ENCODE data around the gene UBE2I.

The UBE2I gene

DNA sequence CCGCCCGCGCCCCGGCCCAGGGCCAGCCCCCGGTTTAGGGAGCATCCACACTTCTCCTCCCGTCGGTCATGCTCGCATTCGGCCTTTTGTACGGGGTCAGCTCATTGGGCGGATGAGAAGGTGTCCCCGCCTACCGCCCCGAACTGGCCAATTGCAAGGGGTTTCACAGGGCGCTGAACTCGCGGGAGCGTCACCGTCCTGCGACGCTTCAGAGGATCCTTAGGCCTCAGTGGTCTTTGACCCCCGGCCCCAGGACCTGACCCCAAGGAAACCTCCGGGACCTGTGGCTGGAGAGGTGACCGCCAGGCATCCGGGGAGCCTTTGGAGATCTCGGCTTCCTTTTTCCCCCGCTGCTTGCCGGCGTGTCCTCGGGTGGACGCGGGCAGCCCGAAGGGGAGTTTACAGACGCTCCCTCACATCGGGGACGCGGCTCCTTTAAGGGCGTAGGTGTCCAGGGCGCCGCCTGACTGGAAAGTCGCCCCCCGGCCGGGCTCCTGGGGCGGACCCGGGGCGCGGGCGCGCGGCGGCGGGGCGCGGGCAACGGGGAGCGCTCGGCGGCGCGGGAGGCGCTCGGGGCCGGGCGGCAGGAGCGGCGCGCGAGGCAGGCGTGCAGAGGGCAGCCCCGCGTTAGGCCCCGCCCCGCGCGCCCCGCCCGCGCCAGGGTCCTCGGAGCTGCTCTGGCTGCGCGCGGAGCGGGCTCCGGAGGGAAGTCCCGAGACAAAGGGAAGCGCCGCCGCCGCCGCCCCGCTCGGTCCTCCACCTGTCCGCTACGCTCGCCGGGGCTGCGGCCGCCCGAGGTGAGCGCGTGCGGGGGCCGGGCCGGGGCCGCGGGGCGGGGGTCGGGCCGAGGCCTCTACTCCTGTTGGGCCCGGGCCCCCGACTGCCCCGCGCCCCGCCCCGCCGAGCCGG, at the start of gene UBE2I:
TSS of gene UBE2I (plus strand) at position 660 of the 909 bp plus-strand sequence. CDS start 4,395 bp downstream, outside the sequence.
- CTCF ChIA-PET = interaction anchor here (0.6 to 0.9 kb wide), 3 partner anchors 11 to 62 kb away, joined by 3 to 4 read pairs (median 3); no protein-coding TSS in a partner anchor

DNA sequence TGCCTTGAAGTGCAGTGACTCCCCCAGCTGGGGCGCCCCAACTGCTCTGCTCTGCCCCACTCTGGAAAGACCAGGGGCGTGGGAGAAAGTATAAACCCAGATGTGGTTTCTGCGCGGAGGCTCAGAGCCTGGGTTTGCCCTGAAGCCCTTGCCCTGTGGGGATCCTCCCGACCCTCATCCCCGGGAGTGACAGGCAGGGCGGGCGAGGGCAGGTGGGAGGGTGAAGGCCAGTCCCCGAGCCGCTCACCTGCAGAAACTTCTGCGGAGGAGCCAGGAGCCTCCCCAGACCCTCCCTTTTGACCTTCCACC, 49.7 kb upstream of the UBE2I start:
- POLR2A ChIA-PET (ENCODE audit: low non-redundant PET) = no interaction called here
- TF ChIP-seq, protein P1, sequence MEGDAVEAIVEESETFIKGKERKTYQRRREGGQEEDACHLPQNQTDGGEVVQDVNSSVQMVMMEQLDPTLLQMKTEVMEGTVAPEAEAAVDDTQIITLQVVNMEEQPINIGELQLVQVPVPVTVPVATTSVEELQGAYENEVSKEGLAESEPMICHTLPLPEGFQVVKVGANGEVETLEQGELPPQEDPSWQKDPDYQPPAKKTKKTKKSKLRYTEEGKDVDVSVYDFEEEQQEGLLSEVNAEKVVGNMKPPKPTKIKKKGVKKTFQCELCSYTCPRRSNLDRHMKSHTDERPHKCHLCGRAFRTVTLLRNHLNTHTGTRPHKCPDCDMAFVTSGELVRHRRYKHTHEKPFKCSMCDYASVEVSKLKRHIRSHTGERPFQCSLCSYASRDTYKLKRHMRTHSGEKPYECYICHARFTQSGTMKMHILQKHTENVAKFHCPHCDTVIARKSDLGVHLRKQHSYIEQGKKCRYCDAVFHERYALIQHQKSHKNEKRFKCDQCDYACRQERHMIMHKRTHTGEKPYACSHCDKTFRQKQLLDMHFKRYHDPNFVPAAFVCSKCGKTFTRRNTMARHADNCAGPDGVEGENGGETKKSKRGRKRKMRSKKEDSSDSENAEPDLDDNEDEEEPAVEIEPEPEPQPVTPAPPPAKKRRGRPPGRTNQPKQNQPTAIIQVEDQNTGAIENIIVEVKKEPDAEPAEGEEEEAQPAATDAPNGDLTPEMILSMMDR (conservative IDR thresholded peaks at IDR 0.05; ENCODE audit: low read depth) = no peak
- no peak for DNase-seq (ENCODE audit: low spot score)
- CTCF ChIA-PET = no interaction called here
- no peak overlapping the region for H3K27ac ChIP-seq

More for the DNA sequence above, at the start of gene UBE2I:
- peak within 1 kb of the TSS; percentile 96 for H3K27ac ChIP-seq
- TF ChIP-seq, protein P1 (conservative IDR thresholded peaks at IDR 0.05; ENCODE audit: low read depth) = no peak
- peak; percentile 98 for DNase-seq (ENCODE audit: low spot score)
- POLR2A ChIA-PET (ENCODE audit: low non-redundant PET) = interaction anchor here (0.5 kb wide), 1 partner anchor 17 kb away, joined by 6 read pairs; no protein-coding TSS in a partner anchor

DNA sequence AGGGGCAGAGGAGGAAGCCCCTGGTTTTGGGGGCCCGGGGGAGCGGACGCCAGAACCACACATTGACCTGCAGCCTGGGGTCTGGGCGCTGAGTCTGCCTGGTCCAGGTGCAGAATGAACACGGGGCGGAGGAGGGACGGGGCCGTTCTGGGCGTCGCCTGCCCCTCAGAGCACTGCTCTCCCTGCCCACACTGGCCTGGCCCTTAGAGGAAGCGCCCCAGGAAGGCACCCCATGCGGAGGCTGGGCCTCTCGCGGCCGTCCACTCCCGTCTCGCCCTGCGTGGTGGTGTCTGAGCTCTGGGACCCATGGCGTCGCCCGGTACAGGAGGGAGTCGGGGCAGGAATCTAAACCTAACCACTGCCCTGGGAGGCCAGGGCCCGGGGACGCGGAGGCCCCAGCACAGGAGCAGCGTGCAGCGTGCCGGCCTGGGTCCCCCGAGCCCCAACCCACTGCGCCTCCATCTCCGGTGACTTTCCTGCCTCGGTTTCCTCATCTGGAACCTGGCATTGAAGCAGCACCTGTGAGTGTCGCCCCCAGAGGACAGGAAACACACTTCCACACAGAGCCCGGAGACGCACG, 49.2 kb upstream of the UBE2I start:
- ChIA-PET CTCF (no interaction called here), POLR2A (ENCODE audit: low non-redundant PET) (interaction anchor here (0.6 kb wide), 1 partner anchor 35 kb away, joined by 3 read pairs; no protein-coding TSS in a partner anchor)
- DNase-seq (ENCODE audit: low spot score) = no peak
- TF ChIP-seq, protein P1 (conservative IDR thresholded peaks at IDR 0.05; ENCODE audit: low read depth) = no peak
- no peak overlapping the region for H3K27ac ChIP-seq

DNA sequence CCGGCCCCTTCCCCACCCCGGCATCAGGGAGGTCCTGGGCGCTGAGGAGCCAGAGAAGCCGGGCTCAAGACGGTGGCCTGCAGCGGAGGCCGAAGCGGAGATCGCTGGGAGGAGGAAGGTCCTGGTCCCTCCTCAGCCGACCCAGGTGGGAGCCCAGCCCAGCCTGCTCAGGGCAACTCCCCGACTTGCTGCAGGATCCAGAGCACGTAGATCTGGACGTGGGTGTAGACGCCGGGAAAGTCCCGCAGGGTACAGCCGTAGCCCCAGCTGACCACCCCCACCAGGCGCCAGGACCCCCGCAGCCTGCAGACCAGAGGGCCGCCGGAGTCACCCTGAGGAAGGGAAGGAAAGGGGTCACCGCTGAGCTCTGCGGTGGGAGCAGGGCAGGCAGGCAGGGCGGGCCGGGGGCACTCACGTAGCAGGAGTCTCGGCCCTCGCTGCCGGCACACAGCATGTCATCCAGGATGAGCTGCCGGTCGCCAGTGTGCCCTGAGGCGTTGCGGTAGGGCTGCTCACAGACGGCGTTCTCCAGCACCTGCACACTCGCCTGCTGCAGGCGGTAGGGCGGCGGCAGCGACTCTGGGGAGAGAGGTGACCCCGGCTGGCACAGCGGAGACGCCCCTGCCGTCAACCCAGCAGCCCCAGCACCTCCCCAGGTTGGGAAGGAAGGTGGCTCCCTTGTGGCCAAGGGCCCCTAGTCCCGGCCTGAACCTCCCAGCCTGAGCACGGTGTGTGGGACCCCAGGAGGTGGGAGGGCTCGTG, 48.1 kb upstream of the UBE2I start:
- no peak overlapping the region for H3K27ac ChIP-seq
- ChIA-PET POLR2A (ENCODE audit: low non-redundant PET) (interaction anchor here (0.6 kb wide), 1 partner anchor 34 kb away, joined by 3 read pairs; no protein-coding TSS in a partner anchor), CTCF (interaction anchor here (0.6 kb wide), 1 partner anchor 23 kb away, joined by 3 read pairs; no protein-coding TSS in a partner anchor)
- DNase-seq (ENCODE audit: low spot score) = no peak
- TF ChIP-seq, protein P1 (conservative IDR thresholded peaks at IDR 0.05; ENCODE audit: low read depth) = no peak

DNA sequence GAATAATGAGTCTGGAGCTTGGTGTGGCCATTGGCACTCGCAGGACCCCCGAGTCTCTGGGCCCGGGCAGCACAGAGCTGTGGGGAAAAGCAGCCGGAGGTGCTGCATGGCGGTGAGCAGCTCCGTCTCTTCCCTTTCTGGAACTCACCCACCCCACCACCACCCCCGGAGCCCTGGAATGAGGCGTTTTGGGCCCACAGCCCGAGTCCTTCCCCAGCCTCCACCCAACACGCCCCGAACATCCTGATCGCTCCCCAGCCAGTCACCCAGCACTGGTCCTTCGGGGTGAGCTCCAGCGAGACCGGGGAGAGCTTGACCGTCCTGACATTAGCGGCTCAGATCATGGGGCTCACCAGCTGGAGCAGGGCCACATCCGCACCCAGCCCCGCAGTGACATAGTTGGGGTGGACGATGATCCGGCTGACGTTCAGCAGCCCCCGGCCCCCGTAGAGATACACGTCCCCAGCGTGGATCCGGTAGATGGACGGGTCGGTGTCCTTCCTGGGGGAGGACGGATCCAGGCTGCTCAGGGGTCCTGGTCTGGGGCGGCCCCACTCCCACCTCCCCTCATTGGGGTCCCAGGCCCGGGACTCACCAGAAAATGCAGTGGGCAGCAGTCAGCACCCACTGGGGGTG, 47.1 kb upstream of the UBE2I start:
- CTCF ChIA-PET = no interaction called here
- POLR2A ChIA-PET (ENCODE audit: low non-redundant PET) = no interaction called here
- TF ChIP-seq, protein P1 (conservative IDR thresholded peaks at IDR 0.05; ENCODE audit: low read depth) = no peak
- H3K27ac ChIP-seq = no peak overlapping the region
- DNase-seq (ENCODE audit: low spot score) = no peak

DNA sequence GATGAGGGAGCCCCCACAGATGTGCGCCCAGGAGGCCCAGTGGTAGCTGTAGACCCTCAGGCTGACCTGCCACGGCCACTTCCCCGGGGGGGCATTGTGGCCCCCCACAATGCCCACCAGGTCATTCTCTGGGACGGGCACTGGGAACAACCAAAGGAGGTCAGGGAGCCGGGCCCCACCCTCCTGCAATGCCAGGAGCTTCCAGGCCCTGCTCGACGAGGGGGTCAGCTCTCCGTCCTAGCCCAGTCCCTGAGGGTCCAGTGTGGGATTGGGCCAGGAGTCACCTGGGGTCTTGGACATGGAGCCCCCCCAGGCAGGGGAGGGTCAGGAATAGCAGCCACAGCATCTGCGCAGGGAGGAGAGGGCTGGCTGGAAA, 46.6 kb upstream of the UBE2I start:
- DNase-seq (ENCODE audit: low spot score) = no peak
- ChIA-PET CTCF (no interaction called here), POLR2A (ENCODE audit: low non-redundant PET) (no interaction called here)
- H3K27ac ChIP-seq = no peak overlapping the region
- TF ChIP-seq, protein P1 (conservative IDR thresholded peaks at IDR 0.05; ENCODE audit: low read depth) = no peak
